ENCODE data around the gene ASB15.

ASB15 gene

DNA sequence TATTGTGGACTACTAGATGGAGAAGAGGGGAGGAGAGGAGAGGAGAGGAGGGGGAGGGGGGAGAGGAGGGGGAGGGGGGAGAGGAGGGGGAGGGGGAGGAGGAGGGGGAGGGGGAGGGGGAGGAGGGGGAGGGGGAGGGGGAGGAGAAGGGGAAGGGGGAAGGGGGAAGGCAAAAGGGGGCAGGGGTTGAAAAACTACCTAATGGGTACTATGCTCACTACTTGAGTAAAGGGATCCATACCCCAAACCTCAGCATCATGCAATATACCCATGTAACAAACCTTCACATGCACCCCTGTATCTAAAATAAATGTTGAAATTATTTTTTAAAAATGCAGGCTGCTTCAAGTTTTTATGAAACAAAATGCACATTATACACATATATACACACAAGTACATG, 39.0 kb downstream of the ASB15 start:
- no peak for ATAC-seq
- TF ChIP-seq CREB5 (CRISPR knock-in tag; IDR thresholded peaks at IDR 0.05; ENCODE audit: low read depth) (no peak), OSR1 (CRISPR knock-in tag; IDR thresholded peaks at IDR 0.05) (no peak), TCF4 (CRISPR knock-in tag; IDR thresholded peaks at IDR 0.05; ENCODE audit: borderline replicate concordance) (no peak), ZNF565 (CRISPR knock-in tag; conservative IDR thresholded peaks at IDR 0.05; ENCODE audit: low read depth) (no peak), TOX (CRISPR knock-in tag; IDR thresholded peaks at IDR 0.05; ENCODE audit: borderline replicate concordance) (no peak), PPARA (CRISPR knock-in tag; IDR thresholded peaks at IDR 0.05; ENCODE audit: borderline replicate concordance) (no peak), ZFP30 (CRISPR knock-in tag; IDR thresholded peaks at IDR 0.05) (no peak), TSHZ2 (CRISPR knock-in tag; IDR thresholded peaks at IDR 0.05) (no peak), ZNF70 (CRISPR knock-in tag; IDR thresholded peaks at IDR 0.05) (no peak), GLIS3 (CRISPR knock-in tag; IDR thresholded peaks at IDR 0.05) (no peak), ZFP3 (CRISPR knock-in tag; IDR thresholded peaks at IDR 0.05) (no peak), ESRRG (CRISPR knock-in tag; IDR thresholded peaks at IDR 0.05) (no peak), SNAI2 (CRISPR knock-in tag; IDR thresholded peaks at IDR 0.05) (no peak), ARNTL (CRISPR knock-in tag; IDR thresholded peaks at IDR 0.05; ENCODE audit: borderline replicate concordance, low read depth) (no peak)
- TF ChIP-seq, protein P1, sequence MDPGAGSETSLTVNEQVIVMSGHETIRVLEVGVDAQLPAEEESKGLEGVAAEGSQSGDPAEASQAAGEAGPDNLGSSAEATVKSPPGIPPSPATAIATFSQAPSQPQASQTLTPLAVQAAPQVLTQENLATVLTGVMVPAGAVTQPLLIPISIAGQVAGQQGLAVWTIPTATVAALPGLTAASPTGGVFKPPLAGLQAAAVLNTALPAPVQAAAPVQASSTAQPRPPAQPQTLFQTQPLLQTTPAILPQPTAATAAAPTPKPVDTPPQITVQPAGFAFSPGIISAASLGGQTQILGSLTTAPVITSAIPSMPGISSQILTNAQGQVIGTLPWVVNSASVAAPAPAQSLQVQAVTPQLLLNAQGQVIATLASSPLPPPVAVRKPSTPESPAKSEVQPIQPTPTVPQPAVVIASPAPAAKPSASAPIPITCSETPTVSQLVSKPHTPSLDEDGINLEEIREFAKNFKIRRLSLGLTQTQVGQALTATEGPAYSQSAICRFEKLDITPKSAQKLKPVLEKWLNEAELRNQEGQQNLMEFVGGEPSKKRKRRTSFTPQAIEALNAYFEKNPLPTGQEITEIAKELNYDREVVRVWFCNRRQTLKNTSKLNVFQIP (CRISPR knock-in tag; IDR thresholded peaks at IDR 0.05; ENCODE audit: borderline replicate concordance, low read depth) = no peak
- TF ChIP-seq, protein P2, sequence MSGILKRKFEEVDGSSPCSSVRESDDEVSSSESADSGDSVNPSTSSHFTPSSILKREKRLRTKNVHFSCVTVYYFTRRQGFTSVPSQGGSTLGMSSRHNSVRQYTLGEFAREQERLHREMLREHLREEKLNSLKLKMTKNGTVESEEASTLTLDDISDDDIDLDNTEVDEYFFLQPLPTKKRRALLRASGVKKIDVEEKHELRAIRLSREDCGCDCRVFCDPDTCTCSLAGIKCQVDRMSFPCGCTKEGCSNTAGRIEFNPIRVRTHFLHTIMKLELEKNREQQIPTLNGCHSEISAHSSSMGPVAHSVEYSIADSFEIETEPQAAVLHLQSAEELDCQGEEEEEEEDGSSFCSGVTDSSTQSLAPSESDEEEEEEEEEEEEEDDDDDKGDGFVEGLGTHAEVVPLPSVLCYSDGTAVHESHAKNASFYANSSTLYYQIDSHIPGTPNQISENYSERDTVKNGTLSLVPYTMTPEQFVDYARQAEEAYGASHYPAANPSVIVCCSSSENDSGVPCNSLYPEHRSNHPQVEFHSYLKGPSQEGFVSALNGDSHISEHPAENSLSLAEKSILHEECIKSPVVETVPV (CRISPR knock-in tag; IDR thresholded peaks at IDR 0.05) = no peak
- TF ChIP-seq, protein P3, sequence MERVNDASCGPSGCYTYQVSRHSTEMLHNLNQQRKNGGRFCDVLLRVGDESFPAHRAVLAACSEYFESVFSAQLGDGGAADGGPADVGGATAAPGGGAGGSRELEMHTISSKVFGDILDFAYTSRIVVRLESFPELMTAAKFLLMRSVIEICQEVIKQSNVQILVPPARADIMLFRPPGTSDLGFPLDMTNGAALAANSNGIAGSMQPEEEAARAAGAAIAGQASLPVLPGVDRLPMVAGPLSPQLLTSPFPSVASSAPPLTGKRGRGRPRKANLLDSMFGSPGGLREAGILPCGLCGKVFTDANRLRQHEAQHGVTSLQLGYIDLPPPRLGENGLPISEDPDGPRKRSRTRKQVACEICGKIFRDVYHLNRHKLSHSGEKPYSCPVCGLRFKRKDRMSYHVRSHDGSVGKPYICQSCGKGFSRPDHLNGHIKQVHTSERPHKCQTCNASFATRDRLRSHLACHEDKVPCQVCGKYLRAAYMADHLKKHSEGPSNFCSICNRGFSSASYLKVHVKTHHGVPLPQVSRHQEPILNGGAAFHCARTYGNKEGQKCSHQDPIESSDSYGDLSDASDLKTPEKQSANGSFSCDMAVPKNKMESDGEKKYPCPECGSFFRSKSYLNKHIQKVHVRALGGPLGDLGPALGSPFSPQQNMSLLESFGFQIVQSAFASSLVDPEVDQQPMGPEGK (CRISPR knock-in tag; IDR thresholded peaks at IDR 0.05; ENCODE audit: borderline replicate concordance) = no peak

- ATAC-seq = no peak
- TF ChIP-seq SNAI2 (CRISPR knock-in tag; IDR thresholded peaks at IDR 0.05) (no peak), ZNF8 (CRISPR knock-in tag; IDR thresholded peaks at IDR 0.05) (no peak), CREB5 (CRISPR knock-in tag; IDR thresholded peaks at IDR 0.05; ENCODE audit: low read depth) (no peak)
- TF ChIP-seq, protein P1 (CRISPR knock-in tag; IDR thresholded peaks at IDR 0.05; ENCODE audit: borderline replicate concordance, low read depth) = no peak
- TF ChIP-seq, protein P3 (CRISPR knock-in tag; IDR thresholded peaks at IDR 0.05; ENCODE audit: borderline replicate concordance) = no peak
These were observed 40.3 kb downstream of the ASB15 start for GRCh38 chr7:123641901-123642300.
